Measurements from ENCODE around the gene SMLR1. TPM values are rescaled to one million over a fixed set of nuclear protein-coding genes. Genes with fewer than 3 reads are reported as not detected.

The SMLR1 gene
- total and polyA plus RNA-seq, 9 of the 15 experiments (the other 6 are each of a cell fraction or from before 2014, with no cell fraction given), result not detected

- in situ Hi-C loops (cut with MboI) (no loop called here), intact Hi-C loops (cut with micrococcal nuclease) (no loop called here)
- CTCF ChIA-PET (ENCODE audit: low intra/inter-chr PET ratio), result no interaction called here
- no peak for ATAC-seq
- WGBS (ENCODE audit: insufficient coverage, low coverage, missing lambda C conversion rate), result 8% methylated on average over 1 of the region's 1 CpG
- Histone ChIP-seq H3K79me2 (ENCODE audit: control insufficient read depth, insufficient read depth, low read length) (no peaks in the 10 kb centered on the region), H2AFZ (ENCODE audit: low read depth, low read length) (no peak overlapping the region), H3K4me1 (replicated peaks in 1 of 2; ENCODE audit: control insufficient read depth in 2 of 2, insufficient read depth in 2 of 2, low read length in 2 of 2) (no peaks in the 10 kb centered on the region), H3K9me3 (replicated peaks; ENCODE audit: control insufficient read depth, insufficient read depth, low read depth, low read length) (no peaks in the 10 kb centered on the region), H3K36me3 (ENCODE audit: control insufficient read depth, insufficient read depth, low read length) (no peaks in the 10 kb centered on the region), H3K9me1 (ENCODE audit: control insufficient read depth, insufficient read depth, low read length) (no peaks in the 10 kb centered on the region), H4K20me1 (replicated peaks; ENCODE audit: control insufficient read depth, insufficient read depth, low read length) (no peaks in the 10 kb centered on the region), H3K4me2 (ENCODE audit: insufficient read depth, low read length) (no peak overlapping the region), H3K27ac (ENCODE audit: extremely low read depth, low read depth, low read length) (no peak overlapping the region), H3K4me3 (no peak overlapping the region), H3K9ac (ENCODE audit: insufficient read depth in 1 of 2, low read depth in 2 of 2, low read length in 2 of 2) (no peak overlapping the region), H3K27me3 (ENCODE audit: control insufficient read depth in 2 of 2, insufficient read depth in 2 of 2, low read length in 2 of 2) (no peaks in the 10 kb centered on the region)
- BruUV-seq (replicated peaks), result no TSS peak
- TF ChIP-seq KLF10 (CRISPR knock-in tag; IDR thresholded peaks at IDR 0.05) (no peak), MYBL2 (IDR thresholded peaks at IDR 0.05; ENCODE audit: low read depth) (no peak), MYBL2 (CRISPR knock-in tag; IDR thresholded peaks at IDR 0.05; ENCODE audit: borderline replicate concordance) (no peak), JUND (IDR thresholded peaks at IDR 0.05; ENCODE audit: borderline replicate concordance, low read depth, low read length) (no peak), JUND (tag; IDR thresholded peaks at IDR 0.05; ENCODE audit: borderline replicate concordance, low read depth, low read length) (no peak), GTF2E2 (tag; IDR thresholded peaks at IDR 0.05) (no peak), ZFP36 (IDR thresholded peaks at IDR 0.05; ENCODE audit: low read depth, low read length, partially characterized antibody) (no peak), SMAD3 (CRISPR knock-in tag; conservative IDR thresholded peaks at IDR 0.05) (no peak), ZKSCAN1 (IDR thresholded peaks at IDR 0.05; ENCODE audit: low read depth, low read length) (no peak), PCBP1 (IDR thresholded peaks at IDR 0.05; ENCODE audit: low read depth, low read length, poor library complexity, severe bottlenecking) (no peak)
- no peak for FAIRE-seq
- POLR2A ChIA-PET, result no interaction called here
- DNase-seq (ENCODE audit: extremely low read depth in 1 of 4, low spot score in 3 of 4), result no peak
These were observed 4.5 kb upstream of the SMLR1 start for GRCh38 chr6:130822736-130823135.

Data from K562 (cell line).